Measurements from ENCODE around the gene SMCO4.
"Not testable (repeated sequence)": the region's sequence is repeated elsewhere in the genome, so short reads cannot be mapped to it uniquely, and the experiment has no call there.

Gene SMCO4

GRCh38 chr11:93474123-93474522 lies 69.1 kb downstream of the SMCO4 start:
- Mint-ChIP-seq H3K27me3 (ENCODE audit: low read depth) (no peaks in the 10 kb centered on the region), H3K27ac (no peak overlapping the region), H3K9me3 (no peaks in the 10 kb centered on the region), H3K4me1 (ENCODE audit: low read depth) (no peaks in the 10 kb centered on the region), H3K36me3 (ENCODE audit: low read depth) (peaks cover 1% of the 10 kb centered on the region), H3K4me3 (no peak overlapping the region)

DNA sequence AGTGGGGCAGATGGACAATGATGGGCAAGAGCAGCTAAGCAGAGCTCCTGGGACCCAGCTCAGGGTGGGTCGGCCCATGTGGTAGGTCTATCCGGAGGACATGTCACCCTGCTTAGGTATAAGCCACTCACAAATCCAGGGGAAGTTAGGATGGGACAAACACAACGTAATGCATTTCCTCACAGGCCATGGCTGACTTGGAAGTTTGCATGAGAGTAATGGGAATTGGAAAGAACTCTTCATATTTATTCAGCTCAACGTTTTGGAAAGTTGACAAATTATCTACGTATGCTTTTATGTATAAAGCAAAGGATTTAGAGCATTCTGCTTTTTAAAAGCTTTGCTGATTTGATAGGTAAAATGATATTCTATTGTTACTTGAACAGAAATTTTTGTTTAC lies 74.9 kb downstream of the SMCO4 start:
- no peaks in the 10 kb centered on the region for H3K4me1 Mint-ChIP-seq (ENCODE audit: low read depth)
- no peaks in the 10 kb centered on the region for H3K27me3 Mint-ChIP-seq (ENCODE audit: low read depth)
- no peaks in the 10 kb centered on the region for H3K9me3 Mint-ChIP-seq
- no peak overlapping the region for H3K27ac Mint-ChIP-seq
- no peaks in the 10 kb centered on the region for H3K36me3 Mint-ChIP-seq (ENCODE audit: low read depth)
- H3K4me3 Mint-ChIP-seq = no peak overlapping the region

DNA sequence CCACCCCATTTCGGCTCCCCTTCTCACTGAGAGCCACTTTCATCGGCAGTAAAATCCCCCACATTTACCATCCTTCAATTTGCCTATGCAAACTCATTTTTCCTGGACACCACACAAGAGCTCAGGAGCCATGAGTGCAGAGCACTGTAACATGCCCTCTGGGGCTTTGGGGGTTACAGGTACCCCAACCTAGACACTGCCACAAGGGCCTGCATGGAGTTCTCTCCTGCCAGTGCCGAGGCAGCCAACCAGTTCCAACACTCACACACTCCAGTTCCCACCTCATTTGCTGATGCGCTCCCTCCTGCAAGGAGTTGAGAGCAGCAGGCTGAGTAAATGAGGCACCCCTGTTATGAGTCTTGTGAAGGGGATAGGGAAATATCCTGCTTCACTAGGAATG lies 76.1 kb downstream of the SMCO4 start:
- H3K27ac Mint-ChIP-seq = no peak overlapping the region
- no peak overlapping the region for H3K4me3 Mint-ChIP-seq
- H3K4me1 Mint-ChIP-seq (ENCODE audit: low read depth) = no peaks in the 10 kb centered on the region
- no peaks in the 10 kb centered on the region for H3K9me3 Mint-ChIP-seq
- H3K36me3 Mint-ChIP-seq (ENCODE audit: low read depth) = no peaks in the 10 kb centered on the region
- H3K27me3 Mint-ChIP-seq (ENCODE audit: low read depth) = peaks cover 3% of the 10 kb centered on the region

DNA sequence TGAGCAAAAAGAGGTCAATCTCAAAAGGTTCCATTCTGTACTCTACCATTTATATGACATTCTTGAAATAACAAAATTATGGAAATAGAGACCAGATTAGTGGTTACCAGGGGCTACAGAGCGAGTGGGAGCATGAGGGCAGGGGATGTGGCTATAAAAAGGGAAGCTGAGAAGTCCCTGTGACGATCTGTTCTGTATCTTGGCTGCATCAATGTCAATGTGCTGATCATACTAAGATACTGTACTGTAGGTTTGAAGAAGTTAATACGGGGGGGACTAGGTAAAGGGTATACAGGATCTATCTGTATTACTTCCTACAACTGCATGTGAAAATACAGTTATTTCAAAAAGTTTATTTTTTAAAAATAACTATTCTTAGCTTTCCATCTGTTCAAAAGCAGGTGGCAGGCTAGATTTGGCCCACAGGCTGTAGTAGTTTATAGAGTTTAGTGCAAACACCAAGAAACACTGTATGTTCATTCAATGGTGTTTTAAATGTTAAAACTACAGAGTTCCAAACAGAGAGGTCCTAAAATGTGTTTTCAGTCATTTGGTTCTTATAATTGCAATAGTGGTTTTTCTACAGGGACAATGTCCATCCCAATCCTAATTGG lies 78.2 kb downstream of the SMCO4 start:
- Mint-ChIP-seq H3K27me3 (ENCODE audit: low read depth) (peaks cover 12% of the 10 kb centered on the region), H3K9me3 (no peaks in the 10 kb centered on the region), H3K4me3 (no peak overlapping the region), H3K27ac (no peak overlapping the region), H3K36me3 (ENCODE audit: low read depth) (no peaks in the 10 kb centered on the region), H3K4me1 (ENCODE audit: low read depth) (no peaks in the 10 kb centered on the region)

GRCh38 chr11:93463666-93464065 lies 79.5 kb downstream of the SMCO4 start:
- H3K27ac Mint-ChIP-seq; H3K36me3 Mint-ChIP-seq (ENCODE audit: low read depth); H3K4me1 Mint-ChIP-seq (ENCODE audit: low read depth); H3K4me3 Mint-ChIP-seq; H3K9me3 Mint-ChIP-seq: not testable (repeated sequence)
- H3K27me3 Mint-ChIP-seq (ENCODE audit: low read depth) = peaks cover 18% of the 10 kb centered on the region

GRCh38 chr11:93458286-93458685 lies 84.9 kb downstream of the SMCO4 start:
- no peaks in the 10 kb centered on the region for H3K9me3 Mint-ChIP-seq
- no peaks in the 10 kb centered on the region for H3K36me3 Mint-ChIP-seq (ENCODE audit: low read depth)
- H3K27me3 Mint-ChIP-seq (ENCODE audit: low read depth) = peaks cover 24% of the 10 kb centered on the region
- H3K4me3 Mint-ChIP-seq = no peak overlapping the region
- H3K27ac Mint-ChIP-seq = no peak overlapping the region
- no peaks in the 10 kb centered on the region for H3K4me1 Mint-ChIP-seq (ENCODE audit: low read depth)

DNA sequence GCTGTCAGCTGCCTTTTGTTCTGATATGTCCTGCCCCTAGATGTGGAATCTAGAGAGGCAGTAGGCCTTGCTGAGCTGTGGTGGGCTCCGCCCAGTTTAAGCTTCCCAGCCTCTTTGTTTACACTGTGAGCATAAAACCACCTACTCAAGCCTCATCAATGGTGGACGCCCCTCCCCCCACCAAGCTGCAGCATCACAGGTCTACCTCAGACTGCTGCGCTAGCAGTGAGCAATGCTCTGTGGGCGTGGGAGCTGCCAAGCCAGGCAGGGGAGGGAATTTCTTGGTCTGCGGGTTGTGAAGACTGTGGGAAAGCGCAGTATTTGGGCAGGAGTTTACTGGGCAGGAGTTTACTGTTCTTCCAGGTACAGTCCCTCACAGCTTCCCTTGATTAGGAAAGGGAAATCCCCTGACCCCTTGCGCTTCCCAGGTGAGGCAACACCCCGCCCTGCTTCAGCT lies 98.5 kb downstream of the SMCO4 start:
- Mint-ChIP-seq H3K27ac (no peak overlapping the region), H3K4me3 (no peak overlapping the region), H3K4me1 (ENCODE audit: low read depth) (no peaks in the 10 kb centered on the region), H3K36me3 (ENCODE audit: low read depth) (no peaks in the 10 kb centered on the region), H3K27me3 (ENCODE audit: low read depth) (no peaks in the 10 kb centered on the region), H3K9me3 (peaks cover 4% of the 10 kb centered on the region)

DNA sequence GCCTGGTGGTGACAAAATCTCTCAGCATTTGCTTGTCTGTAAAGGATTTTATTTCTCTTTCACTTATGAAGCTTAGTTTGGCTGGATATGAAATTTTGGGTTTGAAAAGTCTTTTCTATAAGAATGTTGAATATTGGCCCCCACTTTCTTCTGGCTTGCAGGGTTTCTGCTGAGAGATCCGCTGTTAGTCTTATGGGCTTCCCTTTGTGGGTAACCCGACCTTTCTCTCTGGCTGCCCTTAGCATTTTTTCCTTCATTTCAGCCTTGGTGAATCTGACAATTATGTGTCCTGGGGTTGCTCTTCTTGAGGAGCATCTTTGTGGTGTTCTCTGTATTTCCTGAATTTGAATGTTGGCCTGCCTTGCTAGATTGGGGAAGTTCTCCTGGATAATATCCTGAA lies 100.0 kb downstream of the SMCO4 start:
- not testable (repeated sequence) for H3K4me1 Mint-ChIP-seq (ENCODE audit: low read depth); H3K27me3 Mint-ChIP-seq (ENCODE audit: low read depth); H3K9me3 Mint-ChIP-seq; H3K27ac Mint-ChIP-seq; H3K4me3 Mint-ChIP-seq; H3K36me3 Mint-ChIP-seq (ENCODE audit: low read depth)

GRCh38 chr11:93432247-93432646 lies 110.9 kb downstream of the SMCO4 start:
- no peaks in the 10 kb centered on the region for H3K27me3 Mint-ChIP-seq (ENCODE audit: low read depth)
- no peaks in the 10 kb centered on the region for H3K4me1 Mint-ChIP-seq (ENCODE audit: low read depth)
- no peaks in the 10 kb centered on the region for H3K36me3 Mint-ChIP-seq (ENCODE audit: low read depth)
- H3K9me3 Mint-ChIP-seq = no peaks in the 10 kb centered on the region
- H3K4me3 Mint-ChIP-seq = no peak overlapping the region
- no peak overlapping the region for H3K27ac Mint-ChIP-seq

Measured in T-helper 1 cell treated with Interleukin-12 subunit alpha and Interleukin-12 subunit beta and Interleukin-4 antibody, amounts not matched to agents 30 μg/mL and 1 μg/mL, for 36 hours (primary cell).